T-cell (primary cell): ENCODE measurements around the gene ASPA. TPM values are rescaled to one million over a fixed set of nuclear protein-coding genes. Genes with fewer than 3 reads are reported as not detected.
"Not testable (repeated sequence)": the region's sequence is repeated elsewhere in the genome, so short reads cannot be mapped to it uniquely, and the experiment has no call there.

Source experiments
- ATAC-seq, 4 experiments: fragments of 200-7000 bp in 3 of 4; fragments of 150-1000 bp in 1 of 4; cut with Tn5 transposase; replicated peaks in 1 of 4; 1 replicate in 3 of 4; 2 replicates in 1 of 4; pipeline ENCODE4 v1.10.0; 2021; ENCODE audit warnings: moderate library complexity in 3 of 4, mild to moderate bottlenecking in 2 of 4, moderate number of reproducible peaks in 1 of 4
- CTCF ChIA-PET, 2 donors: fragments of 300-600 bp; sonication (Branson Sonifier 250); formaldehyde crosslinking; loops; one replicate each; lab custom pipeline; 2022; ENCODE audit warnings: antibody characterized with exemption in 2 of 2; lab: Charles Lee
- POLR2A ChIA-PET, 2 donors: fragments of 300-600 bp; sonication (Branson Sonifier 250); formaldehyde crosslinking; loops; one replicate each; lab custom pipeline; 2022; ENCODE audit warnings: antibody characterized with exemption in 2 of 2; lab: Charles Lee
- DNase-seq, 35 experiments: peaks; one replicate each; pipeline versions ENCODE4 v3.0.0 to v3.0.0-alpha.2; 2013 to 2023
- H3K27ac ChIP-seq: one replicate; pipeline ENCODE4 v1.5.1; 2013; ENCODE audit warnings: low read length
- H3K27me3 ChIP-seq, 2 experiments: replicated peaks in 1 of 2; 1 replicate in 1 of 2; 2 replicates in 1 of 2; pipeline versions ENCODE4 v1.6.1 to v1.7.0; 2013; ENCODE audit warnings: low read length in 1 of 2, mixed read lengths in 1 of 2; ENCODE audit not compliant: control insufficient read depth in 2 of 2, insufficient read depth in 2 of 2; ENCODE audit errors: extremely low read depth in 1 of 2
- H3K36me3 ChIP-seq, 2 donors: 1 replicate in 1 of 2; 2 replicates in 1 of 2; pipeline versions ENCODE4 v1.6.1 to v1.7.0; 2013; ENCODE audit warnings: low read length in 1 of 2; ENCODE audit not compliant: control insufficient read depth in 2 of 2, insufficient read depth in 1 of 2; ENCODE audit errors: extremely low read depth in 1 of 2
- H3K4me1 ChIP-seq, 2 experiments: 1 replicate in 1 of 2; 2 replicates in 1 of 2; pipeline versions ENCODE4 v1.6.1 to v1.7.0; 2013; ENCODE audit warnings: low read length in 2 of 2, mixed read lengths in 1 of 2; ENCODE audit not compliant: insufficient read depth in 2 of 2, control insufficient read depth in 1 of 2; ENCODE audit errors: extremely low read depth in 1 of 2
- H3K4me3 ChIP-seq, 2 donors: 1 replicate in 1 of 2; 2 replicates in 1 of 2; pipeline versions ENCODE4 v1.5.1 to v1.7.0; 2013; ENCODE audit warnings: mild to moderate bottlenecking in 2 of 2, low read length in 1 of 2, moderate library complexity in 1 of 2; ENCODE audit not compliant: control insufficient read depth in 1 of 2; ENCODE audit errors: extremely low read depth in 1 of 2
- H3K9me3 ChIP-seq: 2 replicates; pipeline ENCODE4 v1.7.0; 2013
- H3K27ac Mint-ChIP-seq, 2 donors: one replicate each; pipeline ENCODE4 v1.8.0; 2020 to 2021; ENCODE audit warnings: mild to moderate bottlenecking in 2 of 2, mixed read lengths in 2 of 2
- H3K27me3 Mint-ChIP-seq, 2 donors: one replicate each; pipeline ENCODE4 v1.8.0; 2021 to 2022; ENCODE audit warnings: mixed read lengths in 2 of 2
- H3K36me3 Mint-ChIP-seq: one replicate; pipeline ENCODE4 v1.8.0; 2021; ENCODE audit warnings: mixed read lengths
- H3K4me1 Mint-ChIP-seq, 3 donors: one replicate each; pipeline ENCODE4 v1.8.0; 2020 to 2022; ENCODE audit warnings: mixed read lengths in 3 of 3, mild to moderate bottlenecking in 1 of 3
- H3K4me3 Mint-ChIP-seq, 3 donors: one replicate each; pipeline ENCODE4 v1.8.0; 2020 to 2022; ENCODE audit warnings: mild to moderate bottlenecking in 3 of 3, mixed read lengths in 3 of 3, moderate library complexity in 3 of 3
- H3K9me3 Mint-ChIP-seq, 3 donors: one replicate each; pipeline ENCODE4 v1.8.0; 2020 to 2022; ENCODE audit warnings: mixed read lengths in 3 of 3
- WGBS: methylation state at CpG from one replicate; pipeline ENCODE4 v1.1.5; 2013; ENCODE audit warnings: missing lambda C conversion rate; ENCODE audit not compliant: insufficient coverage; 5-methylcytosine and 5-hydroxymethylcytosine counted together
- total RNA-seq, 35 experiments: library from RNA in 6 of 35; stranded (reverse) in 6 of 35; fragments of 120-200 nt in 1 of 35; gene quantifications; one replicate each; pipeline versions ENCODE4 v1.2.1 to v1.2.4 and lab custom pipeline; 2013 to 2026

ASPA gene
- total RNA-seq, 5 donors from 2014 or later (not counting 1 experiment from before 2014, with no cell fraction given): not detected

GRCh38 chr17:3448059-3448665 is 27.6 kb upstream of the ASPA start:
- POLR2A ChIA-PET: no interaction called here

GRCh38 chr17:3466355-3466754 is 9.4 kb upstream of the ASPA start:
- H3K27ac ChIP-seq, H3K9me3 ChIP-seq, DNase-seq, CTCF ChIA-PET, H3K36me3 ChIP-seq, H3K36me3 Mint-ChIP-seq, H3K4me3 ChIP-seq, H3K27ac Mint-ChIP-seq, H3K4me3 Mint-ChIP-seq, POLR2A ChIA-PET, H3K27me3 Mint-ChIP-seq, H3K27me3 ChIP-seq, ATAC-seq, H3K9me3 Mint-ChIP-seq, H3K4me1 Mint-ChIP-seq, H3K4me1 ChIP-seq: not testable (repeated sequence)
- no CpG with 5 or more reads among the region's 1 CpG for WGBS

More at GRCh38 chr17:3448059-3448665, 27.6 kb upstream of the ASPA start:
- CTCF ChIA-PET: no interaction called here
- H3K4me1 ChIP-seq: no peaks in the 10 kb centered on the region
- H3K4me3 ChIP-seq: no peak overlapping the region
- Mint-ChIP-seq H3K36me3 (no peaks in the 10 kb centered on the region), H3K9me3 (peaks cover 0 to 3% (median 0%) of the 10 kb centered on the region in 3 donors), H3K4me1 (no peaks in the 10 kb centered on the region), H3K27ac (no peak overlapping the region), H3K27me3 (peaks cover 11 to 21% of the 10 kb centered on the region in 2 donors), H3K4me3 (no peak overlapping the region)
- H3K27ac ChIP-seq: no peak overlapping the region
- no peaks in the 10 kb centered on the region for H3K36me3 ChIP-seq
- H3K27me3 ChIP-seq: peaks cover 0 to 5% of the 10 kb centered on the region in 2 experiments
- WGBS: 50% methylated on average over 1 of the region's 2 CpGs
- DNase-seq (no peak), ATAC-seq (no peak)
- H3K9me3 ChIP-seq: no peaks in the 10 kb centered on the region

- ATAC-seq: no peak
- ChIA-PET POLR2A (no interaction called here), CTCF (no interaction called here)
- H3K9me3 Mint-ChIP-seq: no peaks in the 10 kb centered on the region
- no peaks in the 10 kb centered on the region for H3K4me1 Mint-ChIP-seq
- no peak overlapping the region for H3K4me3 Mint-ChIP-seq
- Histone ChIP-seq H3K27me3 (no peaks in the 10 kb centered on the region), H3K4me3 (no peak overlapping the region), H3K9me3 (no peaks in the 10 kb centered on the region), H3K27ac (no peak overlapping the region), H3K4me1 (no peaks in the 10 kb centered on the region), H3K36me3 (no peaks in the 10 kb centered on the region)
- H3K27ac Mint-ChIP-seq: no peak overlapping the region
- WGBS: no CpG with 5 or more reads among the region's 5 CpGs
- DNase-seq: no peak
- no peaks in the 10 kb centered on the region for H3K36me3 Mint-ChIP-seq
- H3K27me3 Mint-ChIP-seq: peaks cover 4% of the 10 kb centered on the region in 2 donors
Observed at GRCh38 chr17:3469529-3469928, 6.3 kb upstream of the ASPA start.

GRCh38 chr17:3471599-3471998 is 4.2 kb upstream of the ASPA start, which contains the start of gene SPATA22:
TSS of gene SPATA22 (minus strand) at chr17:3471819. CDS start at chr17:3469325, 2,494 bp downstream.
- peaks cover 0 to 2% (median 2%) of the 10 kb centered on the region in 3 donors for H3K4me1 Mint-ChIP-seq
- no peak within 1 kb of the TSS for H3K4me3 Mint-ChIP-seq
- no peak within 1 kb of the TSS for H3K27ac Mint-ChIP-seq

GRCh38 chr17:3472137-3472536 is 3.7 kb upstream of the ASPA start:
- 94% methylated on average over 19 of the region's 21 CpGs for WGBS
- Histone ChIP-seq H3K9me3 (no peaks in the 10 kb centered on the region), H3K27ac (no peak overlapping the region), H3K36me3 (no peaks in the 10 kb centered on the region), H3K4me3 (no peak overlapping the region), H3K4me1 (no peaks in the 10 kb centered on the region), H3K27me3 (no peaks in the 10 kb centered on the region)
- DNase-seq (no peak), ATAC-seq (no peak)
- Mint-ChIP-seq H3K4me1 (peaks cover 0 to 2% (median 2%) of the 10 kb centered on the region in 3 donors), H3K27ac (no peak overlapping the region), H3K4me3 (no peak overlapping the region), H3K36me3 (no peaks in the 10 kb centered on the region), H3K9me3 (no peaks in the 10 kb centered on the region), H3K27me3 (peaks cover 3 to 4% of the 10 kb centered on the region in 2 donors)
- ChIA-PET CTCF (no interaction called here), POLR2A (no interaction called here)

More at GRCh38 chr17:3471599-3471998, 4.2 kb upstream of the ASPA start, which contains the start of gene SPATA22:
- H3K9me3 Mint-ChIP-seq: no peaks in the 10 kb centered on the region
- ATAC-seq: no peak
- Histone ChIP-seq H3K27ac (no peak within 1 kb of the TSS), H3K4me3 (no peak within 1 kb of the TSS), H3K9me3 (no peaks in the 10 kb centered on the region), H3K4me1 (no peaks in the 10 kb centered on the region), H3K27me3 (no peaks in the 10 kb centered on the region), H3K36me3 (no peaks in the 10 kb centered on the region)
- H3K27me3 Mint-ChIP-seq: peaks cover 3 to 4% of the 10 kb centered on the region in 2 donors
- CTCF ChIA-PET: no interaction called here
- no peak for DNase-seq
- 98% methylated on average over 28 of the region's 38 CpGs for WGBS
- POLR2A ChIA-PET: no interaction called here
- H3K36me3 Mint-ChIP-seq: no peaks in the 10 kb centered on the region

DNA sequence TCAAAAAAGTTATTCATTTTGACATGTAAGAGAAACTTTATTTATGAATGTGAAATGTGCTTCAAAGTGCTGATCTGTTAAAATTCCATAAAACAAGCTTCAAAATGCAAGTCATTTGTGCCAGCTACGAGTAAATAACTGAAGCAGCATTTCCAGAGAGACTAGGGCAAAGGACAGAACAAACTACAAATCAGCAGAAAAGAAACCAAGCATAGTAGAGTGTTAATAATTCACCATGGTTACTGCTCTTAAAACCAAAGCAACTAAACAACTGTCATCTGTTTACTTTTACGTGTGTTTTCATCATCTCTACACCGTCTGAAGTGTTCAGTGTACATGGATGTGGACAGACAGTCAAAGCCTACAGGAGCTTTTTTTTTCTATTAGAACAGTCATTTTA is 1.6 kb upstream of the ASPA start:
- ChIA-PET POLR2A (no interaction called here), CTCF (interaction anchor here in 1 of 2 donors (0.5 kb wide), 1 partner anchor 923 kb away, joined by 3 read pairs; no protein-coding TSS in a partner anchor)
- no peak overlapping the region for H3K27ac Mint-ChIP-seq
- peaks cover 7 to 9% of the 10 kb centered on the region in 2 donors for H3K27me3 Mint-ChIP-seq
- peaks cover 0 to 2% (median 2%) of the 10 kb centered on the region in 3 donors for H3K4me1 Mint-ChIP-seq
- H3K27me3 ChIP-seq: no peaks in the 10 kb centered on the region
- no CpG with 5 or more reads among the region's 3 CpGs for WGBS
- no peaks in the 10 kb centered on the region for H3K36me3 Mint-ChIP-seq
- DNase-seq (no peak), ATAC-seq (no peak)
- no peaks in the 10 kb centered on the region for H3K9me3 Mint-ChIP-seq
- no peaks in the 10 kb centered on the region for H3K9me3 ChIP-seq
- H3K27ac ChIP-seq: no peak overlapping the region
- H3K36me3 ChIP-seq: no peaks in the 10 kb centered on the region
- no peak overlapping the region for H3K4me3 Mint-ChIP-seq
- H3K4me1 ChIP-seq: no peaks in the 10 kb centered on the region
- no peak overlapping the region for H3K4me3 ChIP-seq
